Ramos (cell line): ENCODE results near the gene ACYP2.

Experiments
- in situ Hi-C: fragments of 300-500 bp; cut with MboI; formaldehyde crosslinking; loops from one replicate; pipeline ENCODE4 v1.14.3; 2022; ENCODE audit warnings: low sequenced_read_pairs; ENCODE audit not compliant: unreplicated experiment

The ACYP2 gene

DNA sequence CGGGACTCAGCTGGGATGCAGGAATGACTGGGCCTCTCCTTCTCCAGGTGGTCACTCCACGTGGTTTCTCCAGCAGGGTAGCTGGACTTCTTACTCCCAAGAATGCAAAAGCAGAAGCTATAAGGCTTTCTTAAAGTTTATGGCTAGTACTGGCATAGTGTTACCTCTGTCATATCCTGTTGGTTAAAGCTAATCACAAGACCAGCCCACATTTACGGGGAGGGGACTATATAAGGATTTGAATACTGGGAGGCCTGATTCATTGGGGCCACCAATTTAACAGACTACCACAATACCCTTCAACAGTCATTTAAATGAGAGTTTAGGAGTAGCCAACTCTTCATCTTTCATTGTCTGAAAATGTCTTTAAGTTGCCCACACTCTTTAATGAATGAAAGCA lies 235.0 kb downstream of the ACYP2 start:
- in situ Hi-C loops, result no loop called here

DNA sequence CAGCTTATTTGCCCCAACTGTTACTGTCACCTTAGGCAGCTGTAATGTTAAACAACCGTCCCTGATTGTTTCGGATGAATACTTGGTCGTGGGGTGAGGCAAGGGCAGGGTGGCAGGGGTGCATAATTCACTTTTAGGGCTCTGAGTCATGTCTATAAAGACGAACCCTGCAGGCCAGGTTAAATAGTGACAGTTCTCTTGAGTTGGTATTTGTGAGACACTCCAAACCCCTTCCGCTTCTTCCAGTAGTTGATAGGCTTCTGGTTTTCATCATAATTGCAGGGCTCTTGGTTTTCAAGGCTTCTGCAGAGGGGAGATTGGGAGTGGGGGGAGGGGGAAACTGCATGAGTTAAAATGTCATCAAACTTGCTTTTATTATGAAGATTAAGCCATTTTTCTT lies 237.8 kb downstream of the ACYP2 start:
- in situ Hi-C loops, result no loop called here
